Mucosa of descending colon (tissue), 3 donors: ENCODE data around the gene MYLK. TPM values are rescaled to one million over a fixed set of nuclear protein-coding genes. Genes with fewer than 3 reads are reported as not detected.
"Not testable (repeated sequence)": the region's sequence is repeated elsewhere in the genome, so short reads cannot be mapped to it uniquely, and the experiment has no call there.

ENCODE experiments used
- ATAC-seq: fragments of 200-7000 bp; cut with Tn5 transposase; one replicate; pipeline ENCODE4 v1.9.1; 2020; ENCODE audit warnings: mild to moderate bottlenecking, moderate library complexity
- DNase-seq, 3 donors: peaks; one replicate each; pipeline ENCODE4 v3.0.0-alpha.2; 2020
- H3K36me3 ChIP-seq: fragments of 200-600 bp; one replicate; pipeline ENCODE4 v1.8.0; 2021; ENCODE audit warnings: low read depth, mild to moderate bottlenecking
- H3K4me1 ChIP-seq: fragments of 200-600 bp; one replicate; pipeline ENCODE4 v1.8.0; 2021; ENCODE audit warnings: low read depth, mild to moderate bottlenecking
- H3K4me3 ChIP-seq: fragments of 200-600 bp; one replicate; pipeline ENCODE4 v1.8.0; 2021; ENCODE audit warnings: mild to moderate bottlenecking
- H3K9me3 ChIP-seq: fragments of 200-600 bp; one replicate; pipeline ENCODE4 v1.8.0; 2021; ENCODE audit warnings: mild to moderate bottlenecking
- intact Hi-C, 2 donors: fragments of 100-400 bp; cut with DNase I in 1 of 2; cut with micrococcal nuclease in 1 of 2; formaldehyde crosslinking; loops; one replicate each; pipeline versions ENCODE4 v1.11.0 to v1.11.1; 2022; cut with DNase I, micrococcal nuclease
- total RNA-seq, 3 donors: library from RNA; stranded (reverse); fragmentation: NEBNext Ultra II Directional in 2 of 3; extraction: Animal tissue kit (Norgen Biotek cat#: 25700) in 2 of 3; gene quantifications; one replicate each; pipeline versions ENCODE4 v1.2.1 to v1.2.4, GENCODE V29; 2021 to 2023
- TF ChIP-seq, protein P1 (sequence below): fragments of 200-600 bp; IDR thresholded peaks from one replicate; pipeline ENCODE4 v1.8.0; 2022; ENCODE audit warnings: antibody characterized with exemption, mild to moderate bottlenecking
- donor health status: DM: no; HTN: no; CAD: no; lungs with moderate emphysema.
- donor health status: DM: no; HTN: no; CAD: no.
- donor health status: DM: no; HTN: yes; CAD: no.

The MYLK gene
- total RNA-seq, 3 donors from 2014 or later: 157 to 1,614 (median 175) TPM

DNA sequence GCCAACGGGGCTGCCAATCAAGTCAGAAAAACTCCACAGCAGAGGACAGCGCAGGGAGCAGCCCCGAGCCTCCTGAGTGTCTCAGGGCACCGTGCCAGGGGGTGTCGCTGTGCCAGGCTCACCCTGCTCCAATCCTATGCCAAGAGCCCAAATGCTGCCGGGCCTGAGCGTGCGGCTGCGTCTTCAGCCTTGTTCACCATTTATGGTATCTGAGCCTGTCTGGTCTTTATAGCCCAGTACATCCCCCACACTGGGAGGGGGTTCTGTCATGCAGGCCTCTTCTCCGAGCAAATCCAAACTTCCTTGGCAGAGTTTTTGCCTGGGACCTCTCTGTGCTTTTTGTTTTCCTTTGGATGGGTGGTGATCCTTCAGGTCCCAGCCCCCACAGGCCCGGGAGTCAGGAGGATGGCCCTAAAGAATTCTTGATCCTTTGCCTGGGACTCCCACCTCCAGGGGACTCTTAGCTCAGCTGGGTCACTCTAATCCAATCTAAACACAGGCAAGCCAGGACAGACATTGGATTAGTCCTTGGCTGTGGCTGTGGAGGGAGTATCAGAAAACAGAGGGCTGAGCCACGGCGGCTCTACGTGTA lies 164.2 kb downstream of the MYLK start:
- TF ChIP-seq, protein P1, sequence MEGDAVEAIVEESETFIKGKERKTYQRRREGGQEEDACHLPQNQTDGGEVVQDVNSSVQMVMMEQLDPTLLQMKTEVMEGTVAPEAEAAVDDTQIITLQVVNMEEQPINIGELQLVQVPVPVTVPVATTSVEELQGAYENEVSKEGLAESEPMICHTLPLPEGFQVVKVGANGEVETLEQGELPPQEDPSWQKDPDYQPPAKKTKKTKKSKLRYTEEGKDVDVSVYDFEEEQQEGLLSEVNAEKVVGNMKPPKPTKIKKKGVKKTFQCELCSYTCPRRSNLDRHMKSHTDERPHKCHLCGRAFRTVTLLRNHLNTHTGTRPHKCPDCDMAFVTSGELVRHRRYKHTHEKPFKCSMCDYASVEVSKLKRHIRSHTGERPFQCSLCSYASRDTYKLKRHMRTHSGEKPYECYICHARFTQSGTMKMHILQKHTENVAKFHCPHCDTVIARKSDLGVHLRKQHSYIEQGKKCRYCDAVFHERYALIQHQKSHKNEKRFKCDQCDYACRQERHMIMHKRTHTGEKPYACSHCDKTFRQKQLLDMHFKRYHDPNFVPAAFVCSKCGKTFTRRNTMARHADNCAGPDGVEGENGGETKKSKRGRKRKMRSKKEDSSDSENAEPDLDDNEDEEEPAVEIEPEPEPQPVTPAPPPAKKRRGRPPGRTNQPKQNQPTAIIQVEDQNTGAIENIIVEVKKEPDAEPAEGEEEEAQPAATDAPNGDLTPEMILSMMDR: no peak
- ATAC-seq (peak; percentile 9), DNase-seq (peak in 2 of 3 donors; percentile 32 to 52)
- Histone ChIP-seq H3K4me1 (no peaks in the 10 kb centered on the region), H3K36me3 (no peaks in the 10 kb centered on the region), H3K9me3 (no peaks in the 10 kb centered on the region), H3K4me3 (no peak overlapping the region)
- intact Hi-C loops: loop anchor here (5.0 kb wide), 2 partner anchors 63 to 78 kb away; no protein-coding TSS in a partner anchor

DNA sequence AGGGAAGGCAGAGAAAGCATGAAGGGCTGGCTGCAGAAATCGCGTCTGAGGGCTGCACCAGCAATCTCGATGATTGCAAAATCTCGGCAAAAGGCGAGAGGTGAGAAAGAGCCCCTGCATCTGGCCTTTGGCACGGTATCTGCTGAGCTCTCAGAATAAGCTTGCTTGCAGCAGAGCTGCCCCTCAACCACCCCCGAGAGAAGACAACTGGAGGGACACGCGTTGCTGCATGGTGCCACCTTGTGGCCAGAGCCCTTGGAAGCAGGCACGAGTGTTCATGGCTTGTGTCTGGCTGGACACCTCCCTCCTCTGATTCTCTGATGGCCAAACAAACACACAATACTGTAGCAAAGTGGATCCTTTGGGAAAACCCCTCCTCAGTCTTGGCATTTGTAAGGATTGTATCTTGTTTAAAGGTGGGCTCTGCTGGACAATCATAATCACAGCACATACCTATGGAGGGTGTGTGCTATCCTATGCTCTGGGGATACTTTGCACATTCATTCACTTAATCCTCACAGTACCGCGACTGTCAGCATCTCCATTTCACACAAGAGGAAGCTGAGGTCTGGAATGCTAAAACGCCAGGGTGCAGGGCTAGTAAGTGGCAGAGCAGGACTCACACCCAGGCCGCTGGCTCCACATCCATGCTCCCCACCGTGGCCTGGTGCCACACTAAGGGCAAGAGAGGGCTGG lies 164.9 kb downstream of the MYLK start:
- not testable (repeated sequence) for H3K4me1 ChIP-seq, H3K9me3 ChIP-seq, H3K36me3 ChIP-seq, H3K4me3 ChIP-seq
- intact Hi-C loops: loop anchor here in 1 of 2 donors (5.0 kb wide), 1 partner anchor 62 kb away; no protein-coding TSS in a partner anchor
- TF ChIP-seq, protein P1: peak; percentile 52
- DNase-seq: peak; percentile 66 to 86 (median 81)
- ATAC-seq: peak; percentile 77

GRCh38 chr3:123718108-123718507 lies 166.0 kb downstream of the MYLK start:
- DNase-seq: no peak
- Histone ChIP-seq H3K4me3 (no peak overlapping the region), H3K36me3 (no peaks in the 10 kb centered on the region), H3K9me3 (no peaks in the 10 kb centered on the region), H3K4me1 (no peaks in the 10 kb centered on the region)
- TF ChIP-seq, protein P1: no peak
- intact Hi-C loops: loop anchor here in 1 of 2 donors (5.0 kb wide), 1 partner anchor 61 kb away; no protein-coding TSS in a partner anchor
- no peak for ATAC-seq

DNA sequence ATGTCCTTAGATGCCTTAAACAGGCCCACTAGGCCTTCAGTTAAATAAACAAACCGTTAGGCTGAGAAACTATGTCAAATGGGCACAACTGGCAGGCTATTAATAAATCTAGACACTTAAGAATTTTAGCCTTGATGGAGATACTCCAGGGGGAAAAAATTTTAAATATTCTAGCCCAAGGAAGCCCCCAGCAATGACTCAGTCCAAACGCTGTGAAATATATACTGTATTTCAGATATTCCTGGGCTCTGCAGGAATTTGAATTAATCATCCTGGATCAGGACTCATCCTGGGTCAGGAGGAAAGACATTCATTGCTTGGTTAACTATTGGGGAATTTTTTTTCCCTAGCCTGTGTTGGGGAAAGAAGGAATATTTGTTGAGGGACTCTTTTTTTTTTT lies 166.7 kb downstream of the MYLK start:
- ATAC-seq, DNase-seq, H3K4me1 ChIP-seq, H3K36me3 ChIP-seq, H3K4me3 ChIP-seq, H3K9me3 ChIP-seq: not testable (repeated sequence)
- intact Hi-C loops: loop anchor here in 1 of 2 donors (5.0 kb wide), 1 partner anchor 60 kb away; no protein-coding TSS in a partner anchor

DNA sequence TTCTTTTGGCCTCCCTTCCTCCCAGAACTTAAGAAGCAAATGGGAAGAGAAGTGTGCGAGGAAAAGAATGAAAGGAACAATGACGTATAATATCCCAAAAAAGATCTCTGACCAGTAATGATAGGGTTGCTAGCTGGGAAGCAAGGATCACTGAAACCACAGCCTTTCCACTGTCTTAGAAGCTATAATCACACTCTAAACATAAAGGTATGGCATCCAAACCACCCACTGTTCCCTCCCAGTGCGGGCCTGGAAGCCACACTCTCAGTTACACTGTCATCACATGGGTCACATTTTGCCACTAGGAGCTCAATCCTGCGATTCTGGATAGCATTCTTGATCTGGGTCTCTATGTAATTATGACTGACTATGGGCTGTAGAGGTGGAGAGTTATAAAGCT lies 167.7 kb downstream of the MYLK start:
- intact Hi-C loops: loop anchor here in 1 of 2 donors (5.0 kb wide), 1 partner anchor 59 kb away; no protein-coding TSS in a partner anchor
- DNase-seq: no peak

More for the DNA sequence above, 167.7 kb downstream of the MYLK start:
- Histone ChIP-seq H3K4me1 (no peaks in the 10 kb centered on the region), H3K9me3 (no peaks in the 10 kb centered on the region), H3K4me3 (no peak overlapping the region), H3K36me3 (no peaks in the 10 kb centered on the region)
- no peak for ATAC-seq
- TF ChIP-seq, protein P1: no peak
